GM10847 (cell line): ENCODE data around the gene GYG1.

Experiments
- POLR2A ChIP-seq: IDR thresholded peaks from 2 replicates; pipeline ENCODE4 v1.6.1; 2011; ENCODE audit not compliant: insufficient read length; ENCODE audit errors: extremely low read depth

The GYG1 gene

GRCh38 chr3:148971401-148972163, 19.8 kb upstream of the GYG1 start:
- no peak for TF ChIP-seq POLR2A

DNA sequence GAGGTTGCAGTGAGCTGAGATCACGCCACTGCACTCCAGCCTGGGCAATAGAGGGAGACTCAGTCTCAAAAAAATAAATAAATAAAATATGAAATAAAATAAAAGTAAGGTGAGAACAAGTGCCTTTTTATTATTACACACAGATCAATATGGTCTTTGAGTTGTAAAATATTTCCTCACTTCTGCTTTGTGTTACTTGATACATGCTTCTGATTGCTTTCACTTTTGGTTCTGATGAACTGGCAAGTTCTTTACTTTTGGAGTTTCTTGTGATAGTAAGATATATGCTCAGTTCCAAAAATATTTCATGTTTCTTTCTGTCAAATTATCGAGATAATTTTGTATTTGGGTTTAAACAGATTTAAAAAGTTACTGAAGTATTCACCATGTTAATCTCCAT, 16.6 kb upstream of the GYG1 start:
- no peak for TF ChIP-seq POLR2A

GRCh38 chr3:148975248-148975647, 16.1 kb upstream of the GYG1 start:
- no peak for TF ChIP-seq POLR2A

DNA sequence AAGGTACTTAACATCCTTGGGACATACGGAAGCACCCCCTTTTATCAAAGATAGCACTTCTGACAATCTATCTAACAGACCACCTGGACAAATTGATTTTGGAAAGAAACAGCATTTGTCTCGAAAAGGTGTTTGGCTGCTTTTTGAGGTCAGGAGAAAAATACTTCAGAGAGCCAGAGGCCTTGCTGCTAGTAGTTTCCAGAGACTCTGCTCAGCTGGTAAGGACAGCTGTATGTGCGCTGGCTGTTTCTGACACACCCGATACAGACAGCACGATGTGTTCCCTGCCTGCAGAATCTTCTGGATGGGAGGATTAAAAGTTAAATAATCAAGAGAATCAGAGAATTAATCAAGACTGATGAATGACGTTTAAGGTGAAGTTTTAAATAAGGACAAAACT, 15.6 kb upstream of the GYG1 start:
- no peak for TF ChIP-seq POLR2A

GRCh38 chr3:148981273-148981672, 10.1 kb upstream of the GYG1 start:
- no peak for TF ChIP-seq POLR2A

- no peak for TF ChIP-seq POLR2A
Observed at GRCh38 chr3:148990236-148990635, 1.1 kb upstream of the GYG1 start.

GRCh38 chr3:148992027-148992634, 791 bp downstream of the GYG1 start:
- no peak for TF ChIP-seq POLR2A

GRCh38 chr3:148992635-148993255, 1.4 kb downstream of the GYG1 start:
- no peak for TF ChIP-seq POLR2A

DNA sequence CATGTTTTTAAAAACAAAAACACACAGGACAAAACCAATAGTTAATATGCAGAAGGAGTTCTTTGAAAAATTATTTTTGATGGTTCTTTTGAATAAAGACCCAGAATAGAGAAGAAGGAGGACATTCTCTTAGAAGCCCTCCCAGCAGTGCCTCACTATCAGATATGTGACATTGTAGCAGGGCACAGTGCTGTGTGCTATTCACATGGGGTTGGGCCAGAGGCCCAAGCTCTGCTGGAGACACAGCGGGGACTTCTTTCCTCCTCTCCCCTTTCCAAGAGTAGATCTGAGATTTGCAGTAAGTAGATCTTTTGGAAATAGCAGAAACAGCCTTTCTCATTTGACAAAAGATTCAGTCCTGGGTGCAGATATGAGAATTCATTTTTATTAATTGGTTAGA, 6.3 kb downstream of the GYG1 start:
- TF ChIP-seq POLR2A = no peak

DNA sequence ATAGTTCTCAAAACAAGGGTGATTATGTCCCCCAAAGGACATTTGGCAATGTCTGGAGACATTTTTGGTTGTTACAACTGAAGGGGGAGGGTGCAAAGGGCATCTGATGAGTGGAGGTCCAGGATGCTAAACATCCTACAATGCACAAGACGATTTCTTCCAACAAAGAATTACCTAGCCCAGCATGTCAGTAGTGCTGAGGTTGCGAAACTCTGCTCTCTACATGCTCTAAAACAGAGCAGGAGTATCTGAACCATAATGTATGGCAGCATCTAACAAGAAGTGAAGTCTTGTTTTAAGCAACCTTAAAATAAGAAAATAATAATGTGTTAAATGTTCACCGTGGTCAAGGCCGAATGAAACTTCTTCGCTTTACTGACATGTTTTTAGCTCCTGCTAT, 7.0 kb downstream of the GYG1 start:
- no peak for TF ChIP-seq POLR2A

DNA sequence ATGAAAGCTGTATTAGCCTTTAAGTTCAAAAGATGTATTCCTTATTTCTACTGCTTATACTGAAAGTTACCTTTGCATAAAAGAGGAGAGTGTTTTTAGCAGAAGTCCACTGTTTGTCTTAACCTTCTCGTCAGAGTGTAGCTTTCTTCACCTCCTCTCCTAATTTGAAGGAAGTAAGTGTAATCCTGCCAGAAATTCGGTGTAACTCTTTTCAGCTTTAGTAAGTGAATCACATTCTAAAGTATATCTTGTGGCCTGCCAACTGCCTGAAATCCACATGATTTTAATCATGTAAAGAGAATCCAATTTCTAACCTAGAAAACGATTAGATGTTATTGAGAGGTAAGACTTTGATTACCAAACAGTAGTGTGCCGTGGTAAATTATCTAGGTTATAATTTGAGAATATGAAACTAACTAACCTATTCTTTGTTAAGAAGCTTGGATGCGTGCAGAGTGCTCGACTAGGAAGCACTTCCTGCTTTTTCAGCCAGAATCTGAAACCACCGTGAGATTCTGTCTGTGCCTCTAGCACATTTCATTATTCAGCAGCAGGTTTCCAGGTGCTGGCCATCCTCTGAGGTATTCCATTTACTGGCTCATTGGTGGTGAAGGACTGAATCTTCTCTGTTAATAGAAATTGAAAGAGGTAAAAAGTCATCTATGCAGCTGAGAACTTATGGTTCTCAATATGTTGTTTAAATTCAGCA, 7.5 kb downstream of the GYG1 start:
- no peak for TF ChIP-seq POLR2A

DNA sequence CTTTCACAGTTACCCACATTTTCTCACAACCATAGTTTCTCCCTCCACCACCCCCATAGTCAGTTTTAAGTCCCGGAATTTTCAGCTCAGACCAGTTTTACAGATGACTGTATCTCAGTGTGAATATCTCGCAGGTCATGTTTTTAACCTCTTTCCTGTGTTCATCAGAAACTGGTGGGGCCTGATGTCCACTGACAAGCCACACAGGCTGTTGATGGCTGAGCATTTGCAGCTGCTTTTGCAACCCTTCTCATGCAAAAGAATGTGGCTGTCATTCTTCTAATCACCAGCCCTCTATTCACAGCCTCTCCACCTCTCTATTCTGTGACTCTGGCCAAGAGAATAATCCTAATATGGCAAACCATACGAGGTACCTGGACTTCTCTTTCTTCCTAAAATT, 8.5 kb downstream of the GYG1 start:
- TF ChIP-seq POLR2A = no peak

DNA sequence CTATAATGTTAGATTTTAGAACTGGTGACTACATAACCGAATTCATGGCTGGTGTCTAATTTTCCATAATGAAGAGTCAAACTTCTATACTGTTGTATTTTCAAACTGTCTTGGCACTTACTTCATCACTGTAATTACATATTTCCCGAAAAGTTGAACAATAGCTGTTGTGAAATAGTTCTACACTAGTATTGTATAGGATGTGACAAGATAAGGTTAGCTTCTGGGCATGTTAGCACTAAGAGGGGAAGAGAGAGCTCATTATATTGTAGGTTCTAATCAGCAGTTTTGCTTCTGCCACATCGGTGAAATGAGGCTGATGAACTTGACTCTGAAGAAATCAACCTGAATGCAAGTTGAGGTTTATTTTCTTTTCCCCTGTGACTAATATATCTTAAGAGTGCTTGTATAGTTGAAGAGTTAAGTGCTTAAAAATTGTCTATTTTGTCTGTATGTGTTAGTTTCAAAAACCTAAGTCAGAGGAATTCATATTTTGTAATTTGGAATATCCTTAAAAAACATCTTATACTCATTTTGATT, 8.9 kb downstream of the GYG1 start:
- TF ChIP-seq POLR2A = no peak

GRCh38 chr3:149001727-149002126, 10.4 kb downstream of the GYG1 start:
- no peak for TF ChIP-seq POLR2A

GRCh38 chr3:149003653-149004305, 12.4 kb downstream of the GYG1 start:
- TF ChIP-seq POLR2A = no peak
